ENCODE data around the gene MT1G. TPM values are rescaled to one million over a fixed set of nuclear protein-coding genes. Genes with fewer than 3 reads are reported as not detected.
"Not testable (repeated sequence)": the region's sequence is repeated elsewhere in the genome, so short reads cannot be mapped to it uniquely, and the experiment has no call there.

The MT1G gene
- total RNA-seq, 4 donors from 2014 or later: 35.9 to 117 (median 62.7) TPM

- Histone ChIP-seq H3K36me3 (no peaks in the 10 kb centered on the region), H3K4me3 (no peak overlapping the region), H3K27me3 (peaks cover 33% of the 10 kb centered on the region), H3K9me3 (no peaks in the 10 kb centered on the region), H3K4me1 (peaks cover 27% of the 10 kb centered on the region), H3K27ac (no peak overlapping the region)
- TF ChIP-seq, protein P1, sequence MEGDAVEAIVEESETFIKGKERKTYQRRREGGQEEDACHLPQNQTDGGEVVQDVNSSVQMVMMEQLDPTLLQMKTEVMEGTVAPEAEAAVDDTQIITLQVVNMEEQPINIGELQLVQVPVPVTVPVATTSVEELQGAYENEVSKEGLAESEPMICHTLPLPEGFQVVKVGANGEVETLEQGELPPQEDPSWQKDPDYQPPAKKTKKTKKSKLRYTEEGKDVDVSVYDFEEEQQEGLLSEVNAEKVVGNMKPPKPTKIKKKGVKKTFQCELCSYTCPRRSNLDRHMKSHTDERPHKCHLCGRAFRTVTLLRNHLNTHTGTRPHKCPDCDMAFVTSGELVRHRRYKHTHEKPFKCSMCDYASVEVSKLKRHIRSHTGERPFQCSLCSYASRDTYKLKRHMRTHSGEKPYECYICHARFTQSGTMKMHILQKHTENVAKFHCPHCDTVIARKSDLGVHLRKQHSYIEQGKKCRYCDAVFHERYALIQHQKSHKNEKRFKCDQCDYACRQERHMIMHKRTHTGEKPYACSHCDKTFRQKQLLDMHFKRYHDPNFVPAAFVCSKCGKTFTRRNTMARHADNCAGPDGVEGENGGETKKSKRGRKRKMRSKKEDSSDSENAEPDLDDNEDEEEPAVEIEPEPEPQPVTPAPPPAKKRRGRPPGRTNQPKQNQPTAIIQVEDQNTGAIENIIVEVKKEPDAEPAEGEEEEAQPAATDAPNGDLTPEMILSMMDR (IDR thresholded peaks at IDR 0.05): peak; percentile 49 to 62
- no peak for TF ChIP-seq POLR2A (IDR thresholded peaks at IDR 0.05)
- WGBS: 30% methylated on average over 12 of the region's 12 CpGs
- DNase-seq (ENCODE audit: low spot score in 2 of 2): peak in 1 of 2 donors; percentile 56
These were observed 6.1 kb upstream of the MT1G start for GRCh38 chr16:56673921-56674320.

DNA sequence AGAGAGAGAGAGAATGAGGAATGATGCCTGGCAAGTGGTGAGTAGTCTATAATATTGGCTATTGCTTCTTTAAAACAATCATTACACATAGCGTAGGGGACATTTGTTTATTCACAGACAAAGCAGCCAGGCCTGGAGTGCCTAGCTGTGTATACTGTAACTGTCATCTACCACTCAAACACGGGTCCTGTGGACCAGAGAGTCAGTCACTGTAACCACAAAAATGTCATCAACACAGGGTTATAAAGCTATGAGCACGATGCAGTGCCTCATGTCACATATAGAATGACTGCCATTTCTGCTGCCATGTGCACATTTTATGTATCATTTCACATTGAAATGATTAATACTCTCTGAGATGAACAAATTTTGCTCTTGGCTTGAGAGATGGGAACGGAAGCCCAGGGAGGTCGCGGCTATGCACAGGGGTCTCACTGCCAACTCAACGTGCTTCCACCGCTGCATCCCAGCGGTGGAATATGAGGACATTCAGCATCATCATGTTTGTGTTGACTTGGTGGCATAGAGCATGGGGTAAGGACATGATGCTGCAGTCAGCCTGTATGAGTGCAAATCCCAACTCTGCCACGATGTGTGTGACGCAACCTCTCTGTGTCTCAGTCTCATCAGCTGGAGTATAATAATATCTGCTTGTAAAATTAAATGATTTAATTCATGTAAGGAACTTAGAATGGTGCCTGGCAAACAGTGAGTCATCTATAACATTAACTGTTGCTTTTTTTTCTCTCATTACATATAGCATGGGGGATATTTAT lies 5.1 kb upstream of the MT1G start:
- peaks cover 40% of the 10 kb centered on the region for H3K27me3 ChIP-seq
- WGBS: 79% methylated on average over 11 of the region's 11 CpGs
- H3K36me3 ChIP-seq: no peaks in the 10 kb centered on the region
- H3K9me3 ChIP-seq: no peaks in the 10 kb centered on the region
- no peak for DNase-seq (ENCODE audit: low spot score in 2 of 2)
- no peak overlapping the region for H3K4me3 ChIP-seq
- TF ChIP-seq EP300 (IDR thresholded peaks at IDR 0.05): no peak
- TF ChIP-seq POLR2AphosphoS5 (IDR thresholded peaks at IDR 0.05): no peak
- TF ChIP-seq POLR2A (IDR thresholded peaks at IDR 0.05): no peak
- TF ChIP-seq, protein P1 (IDR thresholded peaks at IDR 0.05): no peak
- no peak overlapping the region for H3K27ac ChIP-seq
- H3K4me1 ChIP-seq: peaks cover 34% of the 10 kb centered on the region

DNA sequence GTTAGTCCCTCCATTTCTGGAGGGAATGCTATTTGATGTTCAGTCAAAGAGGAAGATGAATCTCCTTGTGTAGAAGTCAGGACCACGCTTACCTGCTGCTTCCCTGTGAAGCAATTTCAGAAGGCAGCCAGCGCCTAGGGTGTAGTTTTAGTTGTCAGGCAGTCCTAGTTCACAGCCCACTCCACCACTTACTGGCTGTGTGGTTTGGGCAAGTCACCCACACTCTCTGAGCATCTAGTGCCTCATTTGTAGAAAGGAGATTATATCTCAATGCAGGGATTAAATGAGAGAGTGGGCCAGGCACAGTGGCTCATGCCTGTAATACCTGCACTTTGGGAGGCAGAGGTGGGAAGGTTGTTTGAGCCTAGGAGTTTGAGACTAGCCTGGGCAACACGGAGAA lies 4.3 kb upstream of the MT1G start:
- H3K9me3 ChIP-seq; H3K36me3 ChIP-seq; H3K4me3 ChIP-seq; DNase-seq (ENCODE audit: low spot score in 2 of 2); H3K27ac ChIP-seq: not testable (repeated sequence)
- WGBS: 77% methylated on average over 3 of the region's 3 CpGs
- H3K4me1 ChIP-seq: peaks cover 42% of the 10 kb centered on the region
- H3K27me3 ChIP-seq: peaks cover 41% of the 10 kb centered on the region

DNA sequence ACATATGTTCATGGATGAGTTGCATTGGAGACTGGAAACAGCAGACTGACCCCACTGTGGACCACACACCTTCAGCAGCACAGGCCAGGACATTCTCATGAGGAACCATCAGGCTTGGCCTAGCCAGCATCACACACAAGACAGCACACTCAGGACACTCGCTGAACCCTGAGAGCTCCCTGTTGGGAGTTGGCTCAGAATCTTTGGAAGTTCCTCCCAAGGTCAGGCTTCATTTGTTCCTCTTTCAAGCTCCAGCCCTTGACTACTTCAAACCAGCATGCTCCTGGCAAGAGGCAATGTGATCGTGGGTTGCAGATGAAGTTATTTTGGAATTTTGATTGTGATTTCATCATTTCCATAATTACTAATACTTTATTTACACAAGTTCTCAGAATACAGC lies 3.8 kb upstream of the MT1G start:
- WGBS: 57% methylated on average over 2 of the region's 2 CpGs

GRCh38 chr16:56670620-56670934 lies 2.7 kb upstream of the MT1G start:
- 94% methylated on average over 2 of the region's 2 CpGs for WGBS
- Histone ChIP-seq H3K27me3 (peaks cover 40% of the 10 kb centered on the region), H3K9me3 (no peaks in the 10 kb centered on the region), H3K4me3 (no peak overlapping the region), H3K36me3 (no peaks in the 10 kb centered on the region), H3K27ac (no peak overlapping the region), H3K4me1 (peaks cover 35% of the 10 kb centered on the region)
- DNase-seq (ENCODE audit: low spot score in 2 of 2): no peak
- TF ChIP-seq, protein P1 (IDR thresholded peaks at IDR 0.05): no peak
- TF ChIP-seq POLR2A (IDR thresholded peaks at IDR 0.05) (no peak), POLR2AphosphoS5 (IDR thresholded peaks at IDR 0.05) (no peak), EP300 (IDR thresholded peaks at IDR 0.05) (no peak)

More for the DNA sequence above, 3.8 kb upstream of the MT1G start:
- not testable (repeated sequence) for H3K36me3 ChIP-seq; H3K4me3 ChIP-seq; H3K27ac ChIP-seq; DNase-seq (ENCODE audit: low spot score in 2 of 2); H3K9me3 ChIP-seq
- peaks cover 45% of the 10 kb centered on the region for H3K4me1 ChIP-seq
- peaks cover 44% of the 10 kb centered on the region for H3K27me3 ChIP-seq

DNA sequence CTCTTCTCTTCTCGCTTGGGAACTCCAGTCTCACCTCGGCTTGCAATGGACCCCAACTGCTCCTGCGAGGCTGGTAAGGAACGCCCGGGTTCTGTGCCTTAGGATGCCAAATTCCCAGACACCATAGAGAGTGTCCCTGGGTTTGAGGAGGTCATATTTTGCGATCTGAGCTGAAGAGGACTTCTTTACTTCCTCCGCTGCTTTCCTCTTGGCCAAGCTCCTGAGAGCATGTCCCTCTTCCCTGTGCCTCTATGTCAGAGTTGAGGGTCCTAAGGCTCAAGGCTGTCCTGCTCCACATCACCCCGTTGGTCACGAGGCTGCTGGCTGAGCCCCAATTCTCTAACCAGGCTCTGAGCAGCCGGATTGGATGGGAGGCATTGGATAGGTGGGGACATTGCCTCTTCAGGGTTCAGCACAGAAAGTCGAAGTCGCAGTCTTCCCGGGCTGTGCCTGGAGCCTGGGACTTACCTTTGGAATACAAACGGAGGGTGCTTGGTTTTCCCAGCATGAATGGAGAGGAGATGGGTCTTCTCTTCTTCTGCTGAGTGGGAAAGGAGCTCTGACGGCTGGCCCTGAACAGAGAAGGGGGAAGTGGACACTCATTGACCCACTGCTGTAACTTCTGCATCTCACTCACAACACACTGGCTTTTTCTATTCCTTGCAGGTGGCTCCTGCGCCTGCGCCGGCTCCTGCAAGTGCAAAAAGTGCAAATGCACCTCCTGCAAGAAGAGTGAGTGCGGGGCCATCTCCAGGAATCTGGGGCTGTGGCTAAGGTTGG lies 2.2 kb upstream of the MT1G start:
- Histone ChIP-seq H3K27ac (no peak overlapping the region), H3K4me1 (peaks cover 39% of the 10 kb centered on the region), H3K4me3 (peak overlapping the region; percentile 21), H3K27me3 (peaks cover 39% of the 10 kb centered on the region), H3K36me3 (no peaks in the 10 kb centered on the region), H3K9me3 (no peaks in the 10 kb centered on the region)
- peak in 1 of 2 donors; percentile 61 for DNase-seq (ENCODE audit: low spot score in 2 of 2)
- TF ChIP-seq EP300 (IDR thresholded peaks at IDR 0.05) (no peak), POLR2A (IDR thresholded peaks at IDR 0.05) (no peak), POLR2AphosphoS5 (IDR thresholded peaks at IDR 0.05) (no peak)
- TF ChIP-seq, protein P1 (IDR thresholded peaks at IDR 0.05): no peak
- WGBS: 50% methylated on average over 16 of the region's 19 CpGs
